Activated CD8-positive, alpha-beta memory T cell treated with anti-CD3 and anti-CD28 coated beads, Interleukin-2, amount 50 U/mL, for 24 hours (primary cell): ENCODE data around the gene FGF22.
"Not testable (repeated sequence)": the region's sequence is repeated elsewhere in the genome, so short reads cannot be mapped to it uniquely, and the experiment has no call there.

Source experiments
- DNase-seq: peaks from one replicate; pipeline ENCODE4 v3.0.0-alpha.2; 2020; ENCODE audit errors: extremely low read depth

FGF22 gene

DNA sequence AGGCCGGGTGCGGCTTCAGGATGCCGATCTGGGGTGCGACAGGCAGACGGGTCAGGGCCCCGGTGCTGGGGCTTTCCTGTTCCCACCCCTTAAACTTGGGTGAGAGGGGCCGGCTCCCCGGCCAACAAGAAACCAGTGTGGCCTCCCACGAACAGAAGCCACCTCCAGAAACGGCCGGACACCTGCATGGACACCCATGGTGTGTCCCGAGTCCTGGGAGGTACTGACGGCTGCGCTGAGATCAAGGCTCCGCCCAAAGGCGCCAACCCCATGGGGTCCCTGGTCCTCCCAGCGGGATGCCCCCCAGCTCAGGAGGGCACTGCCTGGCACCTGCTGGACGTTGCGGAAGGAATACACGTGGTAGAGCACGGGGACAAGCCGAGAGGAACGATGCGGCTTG is 17.9 kb upstream of the FGF22 start:
- DNase-seq, result no peak

- DNase-seq, result no peak
Measured at GRCh38 chr19:622666-623065, 17.0 kb upstream of the FGF22 start.

- no peak for DNase-seq
Measured at GRCh38 chr19:623175-623916, 16.3 kb upstream of the FGF22 start.

DNA sequence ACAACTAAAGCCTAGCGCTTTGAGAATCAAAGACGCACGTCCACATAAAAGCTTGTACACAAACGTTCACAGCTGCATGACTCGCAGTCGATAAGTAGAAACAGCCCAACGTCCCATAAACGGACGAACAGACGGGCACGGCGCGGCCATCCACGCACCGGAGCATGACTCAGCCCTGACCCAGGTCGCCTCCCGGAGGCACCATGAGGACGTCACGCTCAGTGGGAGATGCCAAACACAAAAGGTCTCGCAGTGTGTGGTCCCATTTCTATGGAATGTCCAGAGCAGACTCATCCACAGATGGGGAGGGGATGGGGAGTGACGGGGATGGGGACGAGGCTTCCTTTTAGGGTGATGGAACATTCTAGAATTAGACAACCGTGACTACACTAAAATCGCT is 15.7 kb upstream of the FGF22 start:
- DNase-seq, result no peak

DNA sequence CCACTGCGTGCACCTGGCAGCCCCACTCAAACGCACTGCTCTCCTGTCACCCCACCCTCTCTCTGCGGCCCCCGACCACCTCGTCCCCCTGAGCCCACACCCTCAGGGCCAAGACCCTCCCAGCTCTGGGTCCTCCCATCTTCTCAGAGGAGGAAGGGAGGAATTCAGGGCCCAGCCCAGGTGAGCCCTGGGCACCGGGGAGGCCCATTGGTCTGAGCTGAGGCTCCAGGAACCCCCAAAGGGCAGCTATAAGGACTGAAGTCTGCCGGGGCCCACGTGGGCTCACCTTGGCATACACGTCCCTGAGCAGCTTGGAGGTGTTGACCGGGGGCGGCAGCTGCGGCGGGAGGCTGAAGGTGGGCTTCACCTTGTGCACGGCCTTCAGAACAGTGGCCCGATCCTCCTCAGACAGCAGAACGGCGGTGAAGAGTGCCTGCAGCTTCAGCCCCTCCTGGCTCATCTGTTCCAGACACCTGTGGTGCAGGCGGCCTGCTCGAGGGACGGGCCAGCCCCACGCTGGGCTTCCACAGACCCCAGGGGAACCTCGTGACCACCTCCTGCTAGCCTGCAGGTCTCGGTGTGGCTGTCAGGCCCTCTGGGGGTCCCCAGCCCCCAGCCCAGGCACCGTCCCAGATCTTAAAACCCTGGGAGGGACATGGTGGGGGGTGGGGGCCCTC is 15.1 kb upstream of the FGF22 start:
- no peak for DNase-seq

DNA sequence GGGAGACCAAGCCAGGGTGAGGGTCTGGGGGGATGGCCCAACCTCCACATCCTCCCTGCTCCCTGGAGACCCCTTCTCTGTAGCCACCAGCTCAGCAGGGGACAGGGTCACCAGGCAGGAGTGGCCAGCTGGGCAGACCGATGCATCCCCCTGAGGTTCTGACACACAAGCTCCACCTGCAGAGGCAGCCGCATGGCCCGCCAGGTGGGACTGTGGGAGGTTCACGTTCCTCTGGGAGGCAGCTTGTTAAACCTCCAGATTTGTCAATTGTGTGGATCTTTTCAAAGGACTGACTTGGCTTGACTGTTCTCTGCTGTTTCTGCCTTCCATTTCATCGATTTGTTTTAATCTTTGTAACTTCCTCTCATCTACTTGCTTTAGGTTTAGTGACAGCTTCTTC is 14.4 kb upstream of the FGF22 start:
- DNase-seq, result no peak

- DNase-seq, result not testable (repeated sequence)
Measured at GRCh38 chr19:626566-626965, 13.1 kb upstream of the FGF22 start.

GRCh38 chr19:628168-628567 is 11.5 kb upstream of the FGF22 start:
- no peak for DNase-seq

DNA sequence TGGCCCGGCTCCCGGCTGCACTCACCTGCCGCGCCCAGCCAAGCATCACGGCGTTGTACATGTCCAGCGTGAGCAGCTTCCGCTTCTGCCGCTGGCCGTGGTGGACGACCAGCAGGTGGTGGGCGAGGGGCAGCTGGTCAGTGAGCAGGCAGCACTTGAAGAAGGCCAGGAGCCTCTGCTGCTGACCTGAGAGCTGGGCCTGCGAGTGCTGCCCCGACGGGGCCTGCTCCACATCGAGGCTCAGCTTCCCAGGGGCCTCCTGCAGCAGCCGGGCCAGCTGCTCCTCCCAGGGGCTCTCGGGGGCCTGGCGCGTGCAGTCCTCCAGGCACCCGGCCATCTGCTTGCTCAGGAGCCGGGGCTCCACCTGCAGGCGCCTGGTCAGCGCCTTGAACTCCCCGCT is 10.2 kb upstream of the FGF22 start:
- not testable (repeated sequence) for DNase-seq

- DNase-seq, result no peak
Measured at GRCh38 chr19:629961-630714, 9.5 kb upstream of the FGF22 start.

- no peak for DNase-seq
Measured at GRCh38 chr19:632579-633067, 7.1 kb upstream of the FGF22 start.

GRCh38 chr19:633068-633785 is 6.5 kb upstream of the FGF22 start, which contains the start of gene POLRMT:
POLRMT (minus strand) TSS chr19:633537; CDS start chr19:633512, 25 bp downstream.
- peak; percentile 90 for DNase-seq

GRCh38 chr19:633786-634639 is 5.7 kb upstream of the FGF22 start:
- DNase-seq, result no peak

GRCh38 chr19:634975-635652 is 4.6 kb upstream of the FGF22 start:
- no peak for DNase-seq

GRCh38 chr19:638906-639252 is 800 bp upstream of the FGF22 start:
- DNase-seq, result no peak

- DNase-seq, result no peak
Measured at GRCh38 chr19:640161-640558, 481 bp downstream of the FGF22 start.

GRCh38 chr19:640606-641189 is 1.0 kb downstream of the FGF22 start:
- DNase-seq, result no peak

- no peak for DNase-seq
Measured at GRCh38 chr19:641702-642101, 2.0 kb downstream of the FGF22 start.

GRCh38 chr19:642767-643727 is 3.4 kb downstream of the FGF22 start:
- DNase-seq, result no peak
